NCI-H2107 (cell line): ENCODE data around the gene SNRPD2.
"Not testable (repeated sequence)": the region's sequence is repeated elsewhere in the genome, so short reads cannot be mapped to it uniquely, and the experiment has no call there.

ENCODE experiments used
- DNase-seq: peaks from one replicate; lab custom pipeline; 2025; lab: John Stamatoyannopoulos, UW

The SNRPD2 gene

GRCh38 chr19:45691516-45692186 lies at the start of gene SNRPD2:
TSS of gene SNRPD2 (minus strand) at chr19:45691953. CDS start at chr19:45691888, 65 bp downstream.
- DNase-seq = peak; percentile 88

GRCh38 chr19:45739498-45740439 lies 48.0 kb upstream of the SNRPD2 start:
- no peak for DNase-seq

- no peak for DNase-seq
Observed at GRCh38 chr19:45733160-45733810, 41.5 kb upstream of the SNRPD2 start, which contains the start of gene MEIOSIN. TSS of gene MEIOSIN (plus strand) at chr19:45733439. CDS start at chr19:45735377, 1,938 bp downstream.

- DNase-seq = peak; percentile 96
Observed at GRCh38 chr19:45730368-45731288, 38.9 kb upstream of the SNRPD2 start, which contains the start of gene FBXO46. TSS of gene FBXO46 (minus strand) at chr19:45730896. CDS start at chr19:45713495, 17,401 bp downstream.

- no peak for DNase-seq
Observed at GRCh38 chr19:45729800-45730290, 38.1 kb upstream of the SNRPD2 start.

GRCh38 chr19:45728683-45729082 lies 36.9 kb upstream of the SNRPD2 start:
- DNase-seq = not testable (repeated sequence)

GRCh38 chr19:45720065-45720464 lies 28.3 kb upstream of the SNRPD2 start:
- DNase-seq = not testable (repeated sequence)

- DNase-seq = no peak
Observed at GRCh38 chr19:45717983-45718650, 26.4 kb upstream of the SNRPD2 start.

GRCh38 chr19:45717131-45717982 lies 25.6 kb upstream of the SNRPD2 start:
- peak; percentile 91 for DNase-seq

- no peak for DNase-seq
Observed at GRCh38 chr19:45716359-45717130, 24.8 kb upstream of the SNRPD2 start.

- no peak for DNase-seq
Observed at GRCh38 chr19:45715139-45715538, 23.4 kb upstream of the SNRPD2 start.

GRCh38 chr19:45713141-45713540 lies 21.4 kb upstream of the SNRPD2 start:
- no peak for DNase-seq

- no peak for DNase-seq
Observed at GRCh38 chr19:45712699-45713067, 20.9 kb upstream of the SNRPD2 start.

GRCh38 chr19:45711851-45712698 lies 20.3 kb upstream of the SNRPD2 start:
- DNase-seq = no peak

- DNase-seq = no peak
Observed at GRCh38 chr19:45710356-45711130, 18.8 kb upstream of the SNRPD2 start.

GRCh38 chr19:45705710-45706415 lies 14.1 kb upstream of the SNRPD2 start:
- DNase-seq = no peak
